Neuron (in vitro differentiated cells): ENCODE data around the gene TDRD15.
A peak's percentile ranks its signal among the peaks of the same experiment; 100 is the strongest.

Source experiments
- H2AFZ ChIP-seq: one replicate; pipeline ENCODE4 v1.6.1; 2013; ENCODE audit warnings: low read depth, mild to moderate bottlenecking, inconsistent platforms, low read length, moderate library complexity
- H3K27me3 ChIP-seq: one replicate; pipeline ENCODE4 v1.6.1; 2013; ENCODE audit warnings: low read length; ENCODE audit not compliant: insufficient read depth
- H3K36me3 ChIP-seq: one replicate; pipeline ENCODE4 v1.6.1; 2013; ENCODE audit warnings: low read length; ENCODE audit not compliant: insufficient read depth
- H3K4me1 ChIP-seq: one replicate; pipeline ENCODE4 v1.6.1; 2013; ENCODE audit warnings: low read length; ENCODE audit not compliant: insufficient read depth
- H3K4me3 ChIP-seq: 2 replicates; pipeline ENCODE4 v1.5.1; 2013; ENCODE audit warnings: mild to moderate bottlenecking, low read length, moderate library complexity
- H3K9me3 ChIP-seq: one replicate; pipeline ENCODE4 v1.6.1; 2013; ENCODE audit warnings: low read length

TDRD15 gene

DNA sequence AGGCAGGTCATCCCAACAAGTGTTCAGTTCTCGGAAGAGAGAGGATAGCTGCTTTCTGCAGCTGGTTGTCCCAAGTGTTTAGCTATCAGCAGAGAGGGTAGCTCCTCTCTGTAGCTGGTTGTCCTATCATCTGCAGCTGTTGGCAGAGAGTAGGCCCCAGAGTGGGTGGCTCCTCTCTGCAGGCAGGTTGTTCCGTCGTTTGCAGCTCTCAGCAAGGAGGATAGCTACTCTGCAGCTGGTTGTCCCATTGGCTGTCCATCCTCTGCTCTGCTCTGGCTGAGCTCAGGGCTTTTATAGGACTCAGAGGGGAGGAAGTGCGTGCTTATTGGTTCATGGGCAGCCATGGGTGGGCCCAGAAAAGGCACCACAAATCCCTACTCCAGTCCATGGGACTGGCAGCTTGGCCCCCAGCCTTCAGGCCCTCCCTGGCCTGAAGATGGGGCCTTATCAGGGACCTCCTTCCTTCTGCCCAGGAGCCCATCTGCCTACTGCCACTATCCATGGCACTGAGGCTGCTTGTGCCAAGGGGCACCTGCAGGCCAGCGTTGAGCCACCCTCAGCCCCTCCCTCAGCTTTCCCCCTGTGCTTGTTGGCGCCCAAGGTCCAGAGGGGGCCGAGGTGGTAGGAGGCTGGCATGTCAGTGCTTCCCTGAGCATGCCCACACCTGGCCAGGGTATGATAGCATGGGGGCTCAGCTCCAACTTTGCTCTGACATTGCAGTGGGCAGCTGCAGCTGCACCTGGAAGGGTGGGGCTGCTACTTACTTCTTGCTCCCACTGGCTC lies 38.3 kb downstream of the TDRD15 start:
- Histone ChIP-seq H2AFZ (no peak overlapping the region), H3K4me1 (no peaks in the 10 kb centered on the region), H3K9me3 (no peaks in the 10 kb centered on the region), H3K4me3 (no peak overlapping the region), H3K36me3 (no peaks in the 10 kb centered on the region), H3K27me3 (peaks cover 3% of the 10 kb centered on the region)

DNA sequence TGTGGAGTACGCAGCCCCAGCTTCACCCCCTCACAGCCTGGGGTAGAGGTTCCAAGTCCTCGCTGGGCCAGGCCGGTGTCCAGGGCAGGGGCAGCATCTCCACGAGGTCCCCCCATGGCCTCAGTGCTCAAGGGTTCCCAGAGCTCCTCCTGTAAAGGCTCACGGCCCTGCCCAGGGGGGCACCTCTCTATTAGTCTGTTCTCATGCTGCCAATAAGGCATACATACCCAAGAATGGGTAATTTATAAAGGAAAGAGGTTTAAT lies 38.8 kb downstream of the TDRD15 start:
- Histone ChIP-seq H2AFZ (no peak overlapping the region), H3K27me3 (peaks cover 3% of the 10 kb centered on the region), H3K4me3 (no peak overlapping the region), H3K36me3 (no peaks in the 10 kb centered on the region), H3K4me1 (no peaks in the 10 kb centered on the region), H3K9me3 (no peaks in the 10 kb centered on the region)

DNA sequence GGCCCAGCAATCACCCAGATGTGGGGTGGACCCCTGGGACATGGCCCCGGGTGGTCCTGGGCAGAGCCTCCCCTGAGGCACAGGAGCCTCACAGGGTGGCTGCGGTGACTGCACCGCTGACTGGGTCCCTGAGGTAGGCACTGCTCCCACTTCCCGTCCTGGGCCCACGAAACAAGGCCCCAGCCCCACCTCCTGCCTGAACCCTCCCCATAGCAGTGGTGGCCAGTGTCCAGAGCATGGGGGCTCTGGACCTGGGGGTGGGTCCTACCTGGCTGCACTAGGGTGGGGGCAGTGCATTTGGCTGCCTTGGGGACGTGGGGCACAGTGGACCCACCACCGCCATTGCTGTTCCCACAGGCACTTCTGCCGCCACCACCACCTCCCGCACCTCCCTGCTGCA lies 39.4 kb downstream of the TDRD15 start:
- Histone ChIP-seq H3K9me3 (no peaks in the 10 kb centered on the region), H2AFZ (no peak overlapping the region), H3K4me1 (no peaks in the 10 kb centered on the region)

DNA sequence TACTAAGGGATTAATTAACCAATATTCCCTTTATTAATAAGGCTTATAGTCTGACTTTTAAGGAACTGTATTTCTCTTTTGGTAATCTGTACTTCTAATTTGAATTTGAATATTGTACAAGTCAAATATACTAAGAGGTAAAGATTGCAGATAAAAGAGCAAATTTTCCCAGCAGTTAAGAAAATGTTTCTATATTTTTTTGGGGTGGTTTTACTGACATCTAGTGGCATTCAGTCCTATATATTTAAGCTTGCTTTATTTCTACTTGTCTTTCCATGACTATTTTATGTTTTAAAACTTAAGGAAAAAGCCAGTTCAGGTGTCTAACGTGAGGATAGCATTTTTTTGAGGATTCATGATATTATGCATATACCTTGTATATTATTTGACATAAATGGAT lies 41.6 kb downstream of the TDRD15 start:
- Histone ChIP-seq H3K4me3 (no peak overlapping the region), H3K27me3 (no peaks in the 10 kb centered on the region), H3K36me3 (no peaks in the 10 kb centered on the region), H3K9me3 (no peaks in the 10 kb centered on the region), H2AFZ (no peak overlapping the region), H3K4me1 (no peaks in the 10 kb centered on the region)

More for the DNA sequence above, 39.4 kb downstream of the TDRD15 start:
- H3K27me3 ChIP-seq, result peaks cover 3% of the 10 kb centered on the region
- H3K4me3 ChIP-seq, result no peak overlapping the region
- H3K36me3 ChIP-seq, result no peaks in the 10 kb centered on the region

DNA sequence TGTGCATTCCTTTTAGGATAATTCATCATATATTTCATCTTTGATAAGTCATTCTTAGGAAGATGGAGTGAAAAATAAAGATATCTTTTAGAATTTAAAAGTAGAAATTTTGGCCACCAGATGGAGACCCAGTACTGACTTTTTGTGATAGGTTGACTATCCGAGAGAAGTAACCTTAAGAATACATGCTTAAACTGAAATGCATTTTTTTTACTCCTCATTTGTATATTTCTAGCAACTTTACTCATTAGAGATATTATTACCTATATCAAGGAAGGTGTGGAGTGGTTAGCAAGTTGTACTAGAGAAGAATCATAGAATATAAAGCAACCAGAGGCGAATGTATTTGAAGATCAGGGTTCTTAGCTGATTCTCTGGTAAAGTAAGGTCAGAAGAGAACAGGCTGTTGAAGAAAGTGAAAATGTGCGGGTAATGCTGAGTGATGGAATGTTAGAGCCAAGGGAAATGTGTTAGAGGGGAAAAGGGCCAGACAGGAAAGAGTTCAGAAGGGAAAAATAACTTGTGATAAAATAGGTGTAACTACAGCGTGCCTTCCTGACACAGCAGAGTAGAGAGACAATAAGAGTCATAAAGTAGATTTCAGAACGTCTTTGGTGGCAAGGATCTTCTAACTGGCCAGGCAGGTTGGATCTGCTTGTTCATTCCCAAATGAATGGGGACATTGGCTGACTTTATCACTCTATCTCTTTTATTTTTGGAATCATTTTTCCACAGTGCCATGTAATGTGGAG lies 52.3 kb downstream of the TDRD15 start:
- Histone ChIP-seq H3K4me1 (peaks cover 6% of the 10 kb centered on the region), H3K27me3 (no peaks in the 10 kb centered on the region), H3K9me3 (no peaks in the 10 kb centered on the region), H3K4me3 (no peak overlapping the region), H3K36me3 (no peaks in the 10 kb centered on the region), H2AFZ (peak overlapping the region; percentile 13)

DNA sequence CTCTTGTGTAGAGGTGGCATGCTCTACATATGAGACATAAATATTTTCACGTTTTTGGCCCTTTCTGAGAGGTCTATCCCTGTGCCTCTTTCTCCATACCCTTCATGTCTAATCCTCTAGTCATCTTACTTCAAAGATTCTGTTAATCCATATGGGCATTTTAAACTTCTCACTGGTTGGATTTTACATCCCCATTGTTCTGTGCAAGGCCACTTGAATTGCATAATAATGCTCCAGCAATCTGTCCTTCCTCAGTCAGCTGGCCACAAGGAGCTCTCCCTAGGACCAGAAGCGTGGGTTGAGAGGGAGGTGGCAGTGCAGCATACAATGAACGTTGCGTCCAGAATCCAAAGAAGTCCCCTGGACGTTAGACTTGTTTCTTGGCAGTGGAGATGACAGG lies 58.2 kb downstream of the TDRD15 start:
- Histone ChIP-seq H3K9me3 (no peaks in the 10 kb centered on the region), H3K36me3 (no peaks in the 10 kb centered on the region), H3K4me1 (no peaks in the 10 kb centered on the region), H3K27me3 (no peaks in the 10 kb centered on the region), H2AFZ (no peak overlapping the region), H3K4me3 (no peak overlapping the region)

DNA sequence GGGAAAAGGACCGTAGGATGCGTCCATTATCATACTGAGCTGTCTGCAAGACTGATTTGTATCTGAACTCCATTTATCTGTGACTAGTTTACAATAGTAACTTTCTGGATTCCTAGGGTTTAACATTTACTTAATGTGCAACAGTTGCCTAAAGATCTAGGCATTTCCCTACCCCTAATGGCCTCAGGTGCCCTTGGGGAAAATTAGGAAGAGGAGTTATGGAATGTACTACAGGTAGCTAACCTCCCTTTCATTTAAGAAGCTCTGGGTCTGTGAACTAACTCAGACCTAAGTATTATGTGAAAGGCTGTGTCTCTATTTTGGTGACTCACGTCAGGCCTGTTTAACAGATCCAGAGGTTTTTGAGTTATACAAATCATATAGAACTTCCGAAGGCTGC lies 59.5 kb downstream of the TDRD15 start:
- H3K4me1 ChIP-seq, result no peaks in the 10 kb centered on the region
- no peak overlapping the region for H3K4me3 ChIP-seq
- H3K9me3 ChIP-seq, result no peaks in the 10 kb centered on the region
- H3K36me3 ChIP-seq, result no peaks in the 10 kb centered on the region
- no peak overlapping the region for H2AFZ ChIP-seq
- no peaks in the 10 kb centered on the region for H3K27me3 ChIP-seq

DNA sequence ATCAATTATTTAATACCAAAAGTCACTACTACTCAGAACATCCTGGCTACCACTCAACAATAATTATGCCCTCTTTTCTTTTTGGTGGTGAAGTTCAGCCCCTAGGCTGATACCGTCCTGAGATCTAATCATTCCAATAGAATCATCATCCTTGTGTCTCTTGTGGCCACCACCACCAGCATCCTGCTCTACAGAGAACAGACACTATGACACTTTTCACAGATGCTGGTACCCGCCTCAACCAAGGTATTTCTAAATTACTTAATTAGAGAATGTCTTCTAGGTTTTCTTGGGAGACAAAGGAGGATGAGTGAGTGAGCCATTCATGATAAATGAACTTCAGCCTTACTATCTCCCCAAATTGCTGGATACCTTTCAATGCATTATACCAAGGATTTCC lies 60.0 kb downstream of the TDRD15 start:
- H3K9me3 ChIP-seq, result no peaks in the 10 kb centered on the region
- no peak overlapping the region for H2AFZ ChIP-seq
- no peaks in the 10 kb centered on the region for H3K27me3 ChIP-seq
- H3K4me3 ChIP-seq, result no peak overlapping the region
- H3K36me3 ChIP-seq, result no peaks in the 10 kb centered on the region
- no peaks in the 10 kb centered on the region for H3K4me1 ChIP-seq

DNA sequence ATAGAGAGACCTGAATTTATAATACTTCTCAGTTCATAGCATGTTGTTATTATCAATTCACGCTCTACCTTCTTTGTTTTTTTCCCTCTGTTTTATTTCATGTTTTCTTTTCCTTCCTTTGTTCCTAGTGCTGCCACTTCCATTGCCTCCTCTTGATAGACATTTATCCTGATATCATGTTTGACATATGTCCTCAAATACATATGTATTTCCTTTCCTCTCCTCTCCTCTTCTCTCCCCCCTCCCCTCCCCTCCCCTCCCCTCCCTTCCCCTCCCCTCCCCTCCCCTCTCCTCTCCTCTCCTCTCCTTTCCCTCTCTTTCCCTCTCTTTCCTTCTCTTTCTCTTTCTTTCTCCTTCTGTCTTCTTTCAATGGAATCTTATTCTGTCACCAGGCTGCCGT lies 67.8 kb downstream of the TDRD15 start:
- Histone ChIP-seq H3K36me3 (no peaks in the 10 kb centered on the region), H3K4me1 (peaks cover 9% of the 10 kb centered on the region), H3K9me3 (no peaks in the 10 kb centered on the region), H3K4me3 (no peak overlapping the region), H2AFZ (no peak overlapping the region), H3K27me3 (no peaks in the 10 kb centered on the region)
